CD4-positive, alpha-beta memory T cell (primary cell): ENCODE data around the gene WNT2B. TPM values are rescaled to one million over a fixed set of nuclear protein-coding genes. Genes with fewer than 3 reads are reported as not detected.

Experiments used
- CTCF ChIA-PET: fragments of 350-600 bp; sonication (Branson Sonifier 250); formaldehyde crosslinking; loops from one replicate; lab custom pipeline; 2021; ENCODE audit warnings: inconsistent platforms; ENCODE audit not compliant: partially characterized antibody; lab: Charles Lee
- POLR2A ChIA-PET: fragments of 350-600 bp; sonication (Branson Sonifier 250); formaldehyde crosslinking; loops from one replicate; lab custom pipeline; 2021; ENCODE audit not compliant: partially characterized antibody; lab: Charles Lee
- DNase-seq, 5 donors: peaks; one replicate each; pipeline versions ENCODE4 v3.0.0 to v3.0.0-alpha.2; 2020 to 2022; ENCODE audit warnings: mixed read lengths in 1 of 5
- H3K27ac ChIP-seq: one replicate; pipeline ENCODE4 v1.7.0; 2013; ENCODE audit warnings: low read depth, low read length
- H3K27me3 ChIP-seq: 2 replicates; pipeline ENCODE4 v1.7.0; 2013; ENCODE audit warnings: mild to moderate bottlenecking, low read length, moderate library complexity; ENCODE audit not compliant: insufficient read depth
- H3K36me3 ChIP-seq: 2 replicates; pipeline ENCODE4 v1.7.0; 2013; ENCODE audit warnings: mild to moderate bottlenecking, low read length, moderate library complexity; ENCODE audit not compliant: insufficient read depth
- H3K4me1 ChIP-seq: 2 replicates; pipeline ENCODE4 v1.7.0; 2013; ENCODE audit warnings: mild to moderate bottlenecking, low read length, moderate library complexity; ENCODE audit not compliant: insufficient read depth
- H3K4me3 ChIP-seq, 2 donors: one replicate each; pipeline ENCODE4 v1.7.0; 2013; ENCODE audit warnings: low read length in 2 of 2, mild to moderate bottlenecking in 1 of 2
- H3K9me3 ChIP-seq, 2 donors: one replicate each; pipeline ENCODE4 v1.7.0; 2013; ENCODE audit warnings: low read length in 2 of 2, control low read depth in 1 of 2; ENCODE audit not compliant: control insufficient read depth in 1 of 2
- H3K27ac Mint-ChIP-seq, 7 donors: one replicate each; pipeline ENCODE4 v1.8.0; 2020 to 2021; ENCODE audit warnings: mixed read lengths in 7 of 7, mild to moderate bottlenecking in 6 of 7, inconsistent platforms in 3 of 7, moderate library complexity in 3 of 7
- H3K27me3 Mint-ChIP-seq, 2 donors: one replicate each; pipeline ENCODE4 v1.8.0; 2020 to 2021; ENCODE audit warnings: mixed read lengths in 2 of 2
- H3K36me3 Mint-ChIP-seq, 2 donors: one replicate each; pipeline ENCODE4 v1.8.0; 2020 to 2021; ENCODE audit warnings: mixed read lengths in 2 of 2, inconsistent platforms in 1 of 2, mild to moderate bottlenecking in 1 of 2
- H3K4me1 Mint-ChIP-seq, 4 donors: one replicate each; pipeline ENCODE4 v1.8.0; 2020 to 2021; ENCODE audit warnings: mixed read lengths in 4 of 4, mild to moderate bottlenecking in 1 of 4
- H3K4me3 Mint-ChIP-seq, 8 donors: one replicate each; pipeline ENCODE4 v1.8.0; 2020 to 2021; ENCODE audit warnings: mixed read lengths in 8 of 8, mild to moderate bottlenecking in 7 of 8, moderate library complexity in 6 of 8, inconsistent platforms in 3 of 8
- H3K9me3 Mint-ChIP-seq, 8 donors: one replicate each; pipeline ENCODE4 v1.8.0; 2020 to 2021; ENCODE audit warnings: mixed read lengths in 8 of 8, mild to moderate bottlenecking in 5 of 8, inconsistent platforms in 3 of 8, moderate library complexity in 1 of 8
- intact Hi-C: fragments of 100-400 bp; cut with micrococcal nuclease; formaldehyde crosslinking; loops from one replicate; pipeline ENCODE4 v1.15.1; 2023
- polyA plus RNA-seq, 2 donors: library from polyadenylated mRNA; unstranded; fragments of 300-500 nt; fragmentation: Illumina TruSeq; gene quantifications; one replicate each; pipeline ENCODE4 v1.2.3, GENCODE V29; 2021
- total RNA-seq, 2 experiments: library from RNA; stranded (reverse); gene quantifications; one replicate each; pipeline ENCODE4 v1.2.3, GENCODE V29; 2021

The WNT2B gene
- under 1 TPM; 0.70 to 0.91 TPM for total RNA-seq
- polyA plus RNA-seq = under 1 TPM; 0.21 to 0.23 TPM

DNA sequence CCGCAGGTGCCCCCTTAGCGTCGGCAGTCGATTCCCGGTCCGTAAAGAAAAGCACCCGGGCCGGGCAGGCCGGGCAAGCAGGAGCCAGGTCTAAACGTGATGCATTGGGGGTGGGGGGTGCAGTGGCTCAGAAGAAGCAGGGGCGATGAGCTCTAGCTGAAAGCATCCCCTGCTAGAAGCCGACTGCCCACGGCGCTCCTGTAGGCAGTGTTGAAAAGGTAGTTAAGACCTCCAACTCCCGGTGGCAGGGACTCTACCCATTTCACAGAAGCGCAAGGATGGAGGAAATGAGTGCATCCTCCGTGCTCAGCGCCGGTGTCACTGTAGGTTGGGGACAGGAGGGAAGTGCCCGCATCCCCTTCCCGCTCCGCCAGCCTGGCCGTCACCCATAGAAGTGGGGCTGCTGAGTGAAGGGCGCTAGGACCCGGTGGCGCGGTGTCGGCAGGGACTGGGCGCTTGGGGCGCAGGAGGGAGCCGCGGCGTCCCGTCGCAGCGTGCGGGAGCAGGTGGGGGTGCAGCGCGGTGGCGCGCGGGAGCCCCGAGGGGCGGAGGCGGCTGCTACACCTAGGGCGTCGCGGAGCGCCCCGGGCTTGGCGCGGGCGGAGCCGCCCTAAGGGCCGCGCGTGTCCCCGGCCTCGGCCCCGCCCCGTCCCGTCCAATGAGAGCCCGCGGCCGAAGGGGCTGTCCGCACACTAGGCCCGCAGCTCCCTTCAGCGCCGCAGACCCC lies at the start of gene WNT2B:
TSS of gene WNT2B (plus strand) at position 688 of the 727 bp plus-strand sequence. CDS start 298 bp downstream, outside the sequence.
- ChIA-PET POLR2A (interaction anchor here (1.0 to 3.5 kb wide), 3 partner anchors 110 to 197 kb away, joined by 3 to 12 read pairs (median 3); partner anchors contain the start of genes CAPZA1 and ST7L), CTCF (interaction anchor here (1.6 to 2.5 kb wide), 3 partner anchors 106 to 200 kb away, joined by 6 to 7 read pairs (median 6); no protein-coding TSS in a partner anchor)
- Mint-ChIP-seq H3K36me3 (no peaks in the 10 kb centered on the region), H3K9me3 (no peaks in the 10 kb centered on the region), H3K27me3 (peaks cover 7 to 11% of the 10 kb centered on the region in 2 donors), H3K4me1 (peaks cover 0 to 20% (median 3%) of the 10 kb centered on the region in 4 donors), H3K4me3 (peak within 1 kb of the TSS; percentile 84 to 93 (median 86)), H3K27ac (peak within 1 kb of the TSS in 6 of 7 donors; percentile 2 to 64 (median 62))
- Histone ChIP-seq H3K4me1 (peaks cover 13% of the 10 kb centered on the region), H3K27me3 (peaks cover 6% of the 10 kb centered on the region), H3K27ac (no peak within 1 kb of the TSS), H3K4me3 (peak within 1 kb of the TSS; percentile 52 to 67), H3K36me3 (no peaks in the 10 kb centered on the region), H3K9me3 (no peaks in the 10 kb centered on the region)
- DNase-seq = peak; percentile 55 to 63 (median 62)
- intact Hi-C loops = no loop called here

- ChIA-PET POLR2A (no interaction called here), CTCF (no interaction called here)
- H3K27ac Mint-ChIP-seq = no peak overlapping the region
- Histone ChIP-seq H3K4me1 (no peaks in the 10 kb centered on the region), H3K27ac (no peak overlapping the region), H3K9me3 (no peaks in the 10 kb centered on the region), H3K4me3 (no peak overlapping the region), H3K36me3 (no peaks in the 10 kb centered on the region), H3K27me3 (no peaks in the 10 kb centered on the region)
- no peaks in the 10 kb centered on the region for H3K9me3 Mint-ChIP-seq
- peaks cover 0 to 2% (median under 1%) of the 10 kb centered on the region in 4 donors for H3K4me1 Mint-ChIP-seq
- no peaks in the 10 kb centered on the region for H3K36me3 Mint-ChIP-seq
- H3K27me3 Mint-ChIP-seq = peaks cover 4 to 7% of the 10 kb centered on the region in 2 donors
- H3K4me3 Mint-ChIP-seq = no peak overlapping the region
- intact Hi-C loops = no loop called here
- no peak for DNase-seq
These were observed 48.1 kb upstream of the WNT2B start for GRCh38 chr1:112460615-112461014.

- H3K9me3 ChIP-seq = no peaks in the 10 kb centered on the region
- H3K4me1 Mint-ChIP-seq = peaks cover 4 to 9% (median 7%) of the 10 kb centered on the region in 4 donors
- H3K4me3 ChIP-seq = no peak overlapping the region
- ChIA-PET CTCF (interaction anchor here (9.0 kb wide), 1 partner anchor 70 kb away, joined by 203 read pairs; no protein-coding TSS in a partner anchor), POLR2A (no interaction called here)
- no peaks in the 10 kb centered on the region for H3K36me3 Mint-ChIP-seq
- no peaks in the 10 kb centered on the region for H3K27me3 ChIP-seq
- H3K27ac ChIP-seq = no peak overlapping the region
- no peaks in the 10 kb centered on the region for H3K9me3 Mint-ChIP-seq
- no peak overlapping the region for H3K27ac Mint-ChIP-seq
- no peaks in the 10 kb centered on the region for H3K36me3 ChIP-seq
- intact Hi-C loops = no loop called here
- peaks cover 7% of the 10 kb centered on the region for H3K4me1 ChIP-seq
- peaks cover 4 to 7% of the 10 kb centered on the region in 2 donors for H3K27me3 Mint-ChIP-seq
- no peak overlapping the region for H3K4me3 Mint-ChIP-seq
- no peak for DNase-seq
These were observed 47.4 kb upstream of the WNT2B start for GRCh38 chr1:112461200-112461871.

GRCh38 chr1:112462953-112463279 lies 45.8 kb upstream of the WNT2B start:
- CTCF ChIA-PET = interaction anchor here (0.7 to 9.0 kb wide), 6 partner anchors 17 to 252 kb away, joined by 3 to 203 read pairs (median 3); partner anchors contain the start of gene PPM1J

DNA sequence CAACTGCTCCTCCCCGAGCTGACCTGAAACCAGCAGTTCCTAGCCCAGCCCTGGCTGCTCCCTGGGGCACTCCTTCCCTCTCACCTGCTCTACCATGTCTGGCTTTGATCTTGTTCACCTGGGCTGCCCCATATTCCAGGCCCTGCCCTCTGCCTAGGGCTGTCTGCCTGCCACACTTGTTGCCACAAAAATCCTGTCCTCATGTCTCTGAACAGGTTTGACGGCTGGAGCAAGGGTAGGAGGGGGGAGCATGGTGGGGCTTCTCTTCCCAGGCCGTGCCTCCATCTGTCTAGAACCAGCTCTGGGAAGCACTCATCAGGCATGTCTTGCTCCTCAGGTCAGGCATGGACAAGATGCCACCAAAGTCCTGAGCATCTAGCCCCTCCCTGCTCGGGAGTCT lies 44.3 kb upstream of the WNT2B start:
- Histone ChIP-seq H3K4me3 (no peak overlapping the region), H3K4me1 (peaks cover 10% of the 10 kb centered on the region), H3K27ac (no peak overlapping the region), H3K27me3 (no peaks in the 10 kb centered on the region), H3K36me3 (no peaks in the 10 kb centered on the region), H3K9me3 (no peaks in the 10 kb centered on the region)
- no peak overlapping the region for H3K4me3 Mint-ChIP-seq
- H3K36me3 Mint-ChIP-seq = no peaks in the 10 kb centered on the region
- H3K4me1 Mint-ChIP-seq = peaks cover 4 to 12% (median 9%) of the 10 kb centered on the region in 4 donors
- intact Hi-C loops = no loop called here
- ChIA-PET POLR2A (no interaction called here), CTCF (interaction anchor here (1.2 to 9.0 kb wide), 3 partner anchors 9 to 73 kb away, joined by 3 to 203 read pairs (median 4); partner anchors contain the start of gene CTTNBP2NL)
- H3K27me3 Mint-ChIP-seq = peaks cover 2 to 4% of the 10 kb centered on the region in 2 donors
- H3K9me3 Mint-ChIP-seq = no peaks in the 10 kb centered on the region
- H3K27ac Mint-ChIP-seq = no peak overlapping the region
- no peak for DNase-seq

More at GRCh38 chr1:112462953-112463279, 45.8 kb upstream of the WNT2B start:
- Mint-ChIP-seq H3K9me3 (no peaks in the 10 kb centered on the region), H3K4me3 (no peak overlapping the region), H3K36me3 (no peaks in the 10 kb centered on the region), H3K4me1 (peaks cover 4 to 12% (median 9%) of the 10 kb centered on the region in 4 donors), H3K27me3 (peaks cover 0 to 4% of the 10 kb centered on the region in 2 donors), H3K27ac (no peak overlapping the region)
- no peaks in the 10 kb centered on the region for H3K9me3 ChIP-seq
- H3K4me3 ChIP-seq = no peak overlapping the region
- H3K36me3 ChIP-seq = no peaks in the 10 kb centered on the region
- H3K27me3 ChIP-seq = no peaks in the 10 kb centered on the region
- POLR2A ChIA-PET = no interaction called here
- intact Hi-C loops = no loop called here
- H3K27ac ChIP-seq = no peak overlapping the region
- DNase-seq = no peak
- peaks cover 10% of the 10 kb centered on the region for H3K4me1 ChIP-seq

- Mint-ChIP-seq H3K4me3 (no peak overlapping the region), H3K4me1 (peaks cover 4 to 12% (median 9%) of the 10 kb centered on the region in 4 donors), H3K27ac (no peak overlapping the region), H3K9me3 (no peaks in the 10 kb centered on the region), H3K27me3 (peaks cover 5 to 7% of the 10 kb centered on the region in 2 donors), H3K36me3 (no peaks in the 10 kb centered on the region)
- Histone ChIP-seq H3K9me3 (no peaks in the 10 kb centered on the region), H3K4me1 (peaks cover 10% of the 10 kb centered on the region), H3K27ac (no peak overlapping the region), H3K4me3 (no peak overlapping the region), H3K27me3 (no peaks in the 10 kb centered on the region), H3K36me3 (no peaks in the 10 kb centered on the region)
- POLR2A ChIA-PET = no interaction called here
- intact Hi-C loops = no loop called here
- DNase-seq = no peak
- CTCF ChIA-PET = interaction anchor here (1.0 to 9.0 kb wide), 7 partner anchors 12 to 135 kb away, joined by 4 to 203 read pairs (median 8); no protein-coding TSS in a partner anchor
These were observed 43.6 kb upstream of the WNT2B start for GRCh38 chr1:112465122-112465521.
